ENCODE results near the gene TGFBR2.

The TGFBR2 gene

GRCh38 chr3:30688776-30689641 is 82.6 kb downstream of the TGFBR2 start:
- no peak for DNase-seq (ENCODE audit: low read depth in 2 of 2, low spot score in 1 of 2)

GRCh38 chr3:30690199-30690598 is 83.8 kb downstream of the TGFBR2 start:
- no peak for DNase-seq (ENCODE audit: low read depth in 2 of 2, low spot score in 1 of 2)

GRCh38 chr3:30691249-30691880 is 85.0 kb downstream of the TGFBR2 start:
- no peak for DNase-seq (ENCODE audit: low read depth in 2 of 2, low spot score in 1 of 2)

- no peak for DNase-seq (ENCODE audit: low read depth in 2 of 2, low spot score in 1 of 2)
Observed at GRCh38 chr3:30691944-30692343, 85.5 kb downstream of the TGFBR2 start.

GRCh38 chr3:30692498-30693130 is 86.2 kb downstream of the TGFBR2 start:
- no peak for DNase-seq (ENCODE audit: low read depth in 2 of 2, low spot score in 1 of 2)

- peak; percentile 11 to 18 for DNase-seq (ENCODE audit: low read depth in 2 of 2, low spot score in 1 of 2)
Observed at GRCh38 chr3:30693470-30694120, 87.2 kb downstream of the TGFBR2 start.

- no peak for DNase-seq (ENCODE audit: low read depth in 2 of 2, low spot score in 1 of 2)
Observed at GRCh38 chr3:30694148-30694547, 87.7 kb downstream of the TGFBR2 start.

- DNase-seq (ENCODE audit: low read depth in 2 of 2, low spot score in 1 of 2), result no peak
Observed at GRCh38 chr3:30694668-30695067, 88.3 kb downstream of the TGFBR2 start.

GRCh38 chr3:30695302-30696061 is 89.1 kb downstream of the TGFBR2 start:
- DNase-seq (ENCODE audit: low read depth in 2 of 2, low spot score in 1 of 2), result no peak

GRCh38 chr3:30696403-30696819 is 90.0 kb downstream of the TGFBR2 start:
- DNase-seq (ENCODE audit: low read depth in 2 of 2, low spot score in 1 of 2), result no peak

- no peak for DNase-seq (ENCODE audit: low read depth in 2 of 2, low spot score in 1 of 2)
Observed at GRCh38 chr3:30696896-30697295, 90.5 kb downstream of the TGFBR2 start.

- no peak for DNase-seq (ENCODE audit: low read depth in 2 of 2, low spot score in 1 of 2)
Observed at GRCh38 chr3:30698549-30698948, 92.1 kb downstream of the TGFBR2 start.

- no peak for DNase-seq (ENCODE audit: low read depth in 2 of 2, low spot score in 1 of 2)
Observed at GRCh38 chr3:30699927-30700326, 93.5 kb downstream of the TGFBR2 start.

GRCh38 chr3:30700702-30701321 is 94.4 kb downstream of the TGFBR2 start:
- DNase-seq (ENCODE audit: low read depth in 2 of 2, low spot score in 1 of 2), result no peak

GRCh38 chr3:30702038-30702827 is 95.8 kb downstream of the TGFBR2 start:
- no peak for DNase-seq (ENCODE audit: low read depth in 2 of 2, low spot score in 1 of 2)

- DNase-seq (ENCODE audit: low read depth in 2 of 2, low spot score in 1 of 2), result no peak
Observed at GRCh38 chr3:30702828-30703397, 96.5 kb downstream of the TGFBR2 start.

GRCh38 chr3:30704931-30705890 is 98.8 kb downstream of the TGFBR2 start:
- no peak for DNase-seq (ENCODE audit: low read depth in 2 of 2, low spot score in 1 of 2)

- DNase-seq (ENCODE audit: low read depth in 2 of 2, low spot score in 1 of 2), result no peak
Observed at GRCh38 chr3:30707825-30708224, 101.4 kb downstream of the TGFBR2 start.
